ENCODE results near the gene GTF2H2C.
"Not testable (repeated sequence)": the region's sequence is repeated elsewhere in the genome, so short reads cannot be mapped to it uniquely, and the experiment has no call there.

GRCh38 chr5:69596114-69596840 lies 36.3 kb downstream of the GTF2H2C start:
- not testable (repeated sequence) for TF ChIP-seq CTCF, POLR2A (IDR thresholded peaks at IDR 0.05)
